HG03196 (cell line): ENCODE results near the gene ZNF333.
"Not testable (repeated sequence)": the region's sequence is repeated elsewhere in the genome, so short reads cannot be mapped to it uniquely, and the experiment has no call there.

Experiments used
- ATAC-seq: cut with Tn5 transposase; IDR thresholded peaks from one replicate; pipeline ENCODE4 v1.9.1; 2021; ENCODE audit not compliant: unreplicated experiment

Gene ZNF333

GRCh38 chr19:14695471-14695870 is 5.6 kb downstream of the ZNF333 start:
- no peak for ATAC-seq

- no peak for ATAC-seq
These were observed 9.8 kb downstream of the ZNF333 start for GRCh38 chr19:14699641-14700040.

- ATAC-seq = no peak
These were observed 11.0 kb downstream of the ZNF333 start for GRCh38 chr19:14700711-14701375.

- ATAC-seq = no peak
These were observed 14.0 kb downstream of the ZNF333 start for GRCh38 chr19:14703833-14704232.

GRCh38 chr19:14704450-14704849 is 14.6 kb downstream of the ZNF333 start:
- ATAC-seq = no peak

- no peak for ATAC-seq
These were observed 26.0 kb downstream of the ZNF333 start for GRCh38 chr19:14715841-14716240.

- no peak for ATAC-seq
These were observed 28.8 kb downstream of the ZNF333 start for GRCh38 chr19:14718522-14719116.

- ATAC-seq = no peak
These were observed 29.3 kb downstream of the ZNF333 start for GRCh38 chr19:14719162-14719561.

GRCh38 chr19:14722127-14722526 is 32.3 kb downstream of the ZNF333 start:
- ATAC-seq = no peak

GRCh38 chr19:14728595-14728994 is 38.7 kb downstream of the ZNF333 start:
- no peak for ATAC-seq

- ATAC-seq = no peak
These were observed 41.4 kb downstream of the ZNF333 start for GRCh38 chr19:14731200-14731599.

GRCh38 chr19:14732510-14732909 is 42.7 kb downstream of the ZNF333 start:
- ATAC-seq = no peak

GRCh38 chr19:14733574-14733973 is 43.7 kb downstream of the ZNF333 start:
- ATAC-seq = no peak

- ATAC-seq = no peak
These were observed 46.1 kb downstream of the ZNF333 start for GRCh38 chr19:14735915-14736314.

- no peak for ATAC-seq
These were observed 57.0 kb downstream of the ZNF333 start for GRCh38 chr19:14746886-14747285.

- ATAC-seq = no peak
These were observed 58.8 kb downstream of the ZNF333 start for GRCh38 chr19:14748601-14749000.

- no peak for ATAC-seq
These were observed 69.0 kb downstream of the ZNF333 start for GRCh38 chr19:14758816-14759215.

- ATAC-seq = no peak
These were observed 71.8 kb downstream of the ZNF333 start for GRCh38 chr19:14761607-14762006.

- ATAC-seq = no peak
These were observed 72.3 kb downstream of the ZNF333 start for GRCh38 chr19:14762111-14762510.

GRCh38 chr19:14763497-14764145 is 73.8 kb downstream of the ZNF333 start:
- ATAC-seq = no peak

- no peak for ATAC-seq
These were observed 74.6 kb downstream of the ZNF333 start for GRCh38 chr19:14764401-14764800.

GRCh38 chr19:14765403-14765802 is 75.6 kb downstream of the ZNF333 start:
- not testable (repeated sequence) for ATAC-seq
